Measurements from ENCODE around the gene HHATL.

The HHATL gene

GRCh38 chr3:42713747-42714146, 11.1 kb upstream of the HHATL start:
- no peak for FAIRE-seq
- no peak for DNase-seq (ENCODE audit: low spot score)

- DNase-seq (ENCODE audit: low spot score) (no peak), FAIRE-seq (no peak)
Measured at GRCh38 chr3:42712688-42713372, 10.2 kb upstream of the HHATL start.

- DNase-seq (ENCODE audit: low spot score), result no peak
- FAIRE-seq, result no peak
Measured at GRCh38 chr3:42712344-42712648, 9.7 kb upstream of the HHATL start.

- FAIRE-seq, result no peak
Measured at GRCh38 chr3:42711491-42712343, 9.1 kb upstream of the HHATL start.

GRCh38 chr3:42710323-42711021, 7.9 kb upstream of the HHATL start:
- no peak for FAIRE-seq
- no peak for DNase-seq (ENCODE audit: low spot score)

More at GRCh38 chr3:42711491-42712343, 9.1 kb upstream of the HHATL start:
- DNase-seq (ENCODE audit: low spot score), result no peak

- DNase-seq (ENCODE audit: low spot score) (no peak), FAIRE-seq (no peak)
Measured at GRCh38 chr3:42709621-42710020, 7.0 kb upstream of the HHATL start.

GRCh38 chr3:42708611-42709151, 6.1 kb upstream of the HHATL start:
- DNase-seq (ENCODE audit: low spot score) (no peak), FAIRE-seq (no peak)

GRCh38 chr3:42707620-42708355, 5.2 kb upstream of the HHATL start:
- no peak for DNase-seq (ENCODE audit: low spot score)
- no peak for FAIRE-seq

- no peak for FAIRE-seq
- no peak for DNase-seq (ENCODE audit: low spot score)
Measured at GRCh38 chr3:42706721-42707619, 4.4 kb upstream of the HHATL start.

GRCh38 chr3:42705962-42706585, 3.5 kb upstream of the HHATL start:
- FAIRE-seq (no peak), DNase-seq (ENCODE audit: low spot score) (no peak)

GRCh38 chr3:42705058-42705767, 2.6 kb upstream of the HHATL start:
- FAIRE-seq (no peak), DNase-seq (ENCODE audit: low spot score) (no peak)

- DNase-seq (ENCODE audit: low spot score) (no peak), FAIRE-seq (no peak)
Measured at GRCh38 chr3:42704136-42704841, 1.7 kb upstream of the HHATL start.

GRCh38 chr3:42703695-42704025, 1.1 kb upstream of the HHATL start:
- FAIRE-seq, result no peak

GRCh38 chr3:42702982-42703694, 540 bp upstream of the HHATL start:
- no peak for FAIRE-seq
- DNase-seq (ENCODE audit: low spot score), result no peak

More at GRCh38 chr3:42703695-42704025, 1.1 kb upstream of the HHATL start:
- no peak for DNase-seq (ENCODE audit: low spot score)

- peak; percentile 90 for DNase-seq (ENCODE audit: low spot score)
- FAIRE-seq, result no peak
Measured at GRCh38 chr3:42701371-42702065, 1.1 kb downstream of the HHATL start.

- FAIRE-seq, result no peak
- DNase-seq (ENCODE audit: low spot score), result no peak
Measured at GRCh38 chr3:42700366-42701288, 2.0 kb downstream of the HHATL start.

Data from urothelium cell line (cell line).